Measurements from ENCODE around the gene SERPINB6.
"Not testable (repeated sequence)": the region's sequence is repeated elsewhere in the genome, so short reads cannot be mapped to it uniquely, and the experiment has no call there.

Gene SERPINB6

DNA sequence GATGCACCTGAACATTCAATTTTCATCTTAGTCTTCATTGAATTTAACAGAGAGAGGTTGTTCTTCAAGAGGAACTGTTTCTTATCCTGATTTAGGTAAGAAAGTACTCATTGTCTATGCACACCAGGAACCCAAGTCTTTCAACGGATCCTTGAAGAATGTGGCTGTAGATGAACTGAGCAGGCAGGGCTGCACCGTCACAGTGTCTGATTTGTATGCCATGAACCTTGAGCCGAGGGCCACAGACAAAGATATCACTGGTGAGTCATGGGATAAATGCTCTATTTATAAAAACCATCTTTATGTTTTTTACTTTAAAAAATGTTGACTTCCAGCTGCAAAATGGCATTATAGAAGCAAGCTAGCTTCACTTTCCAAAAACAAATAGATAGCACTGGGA, 38.6 kb upstream of the SERPINB6 start:
- DNase-seq: peak; percentile 63
- no peak overlapping the region for H3K27ac ChIP-seq
- no peak overlapping the region for H3K4me3 ChIP-seq (ENCODE audit: low read depth, low read length)
- TF ChIP-seq, protein P1, sequence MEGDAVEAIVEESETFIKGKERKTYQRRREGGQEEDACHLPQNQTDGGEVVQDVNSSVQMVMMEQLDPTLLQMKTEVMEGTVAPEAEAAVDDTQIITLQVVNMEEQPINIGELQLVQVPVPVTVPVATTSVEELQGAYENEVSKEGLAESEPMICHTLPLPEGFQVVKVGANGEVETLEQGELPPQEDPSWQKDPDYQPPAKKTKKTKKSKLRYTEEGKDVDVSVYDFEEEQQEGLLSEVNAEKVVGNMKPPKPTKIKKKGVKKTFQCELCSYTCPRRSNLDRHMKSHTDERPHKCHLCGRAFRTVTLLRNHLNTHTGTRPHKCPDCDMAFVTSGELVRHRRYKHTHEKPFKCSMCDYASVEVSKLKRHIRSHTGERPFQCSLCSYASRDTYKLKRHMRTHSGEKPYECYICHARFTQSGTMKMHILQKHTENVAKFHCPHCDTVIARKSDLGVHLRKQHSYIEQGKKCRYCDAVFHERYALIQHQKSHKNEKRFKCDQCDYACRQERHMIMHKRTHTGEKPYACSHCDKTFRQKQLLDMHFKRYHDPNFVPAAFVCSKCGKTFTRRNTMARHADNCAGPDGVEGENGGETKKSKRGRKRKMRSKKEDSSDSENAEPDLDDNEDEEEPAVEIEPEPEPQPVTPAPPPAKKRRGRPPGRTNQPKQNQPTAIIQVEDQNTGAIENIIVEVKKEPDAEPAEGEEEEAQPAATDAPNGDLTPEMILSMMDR (IDR thresholded peaks at IDR 0.05; ENCODE audit: low read depth, low read length, missing control alignments): no peak
- no peaks in the 10 kb centered on the region for H3K27me3 ChIP-seq (replicated peaks)
- in situ Hi-C loops (cut with HindIII; ENCODE audit: low pct_ligation_motif_present, low sequenced_read_pairs): no loop called here
- no peaks in the 10 kb centered on the region for H3K36me3 ChIP-seq (replicated peaks)

DNA sequence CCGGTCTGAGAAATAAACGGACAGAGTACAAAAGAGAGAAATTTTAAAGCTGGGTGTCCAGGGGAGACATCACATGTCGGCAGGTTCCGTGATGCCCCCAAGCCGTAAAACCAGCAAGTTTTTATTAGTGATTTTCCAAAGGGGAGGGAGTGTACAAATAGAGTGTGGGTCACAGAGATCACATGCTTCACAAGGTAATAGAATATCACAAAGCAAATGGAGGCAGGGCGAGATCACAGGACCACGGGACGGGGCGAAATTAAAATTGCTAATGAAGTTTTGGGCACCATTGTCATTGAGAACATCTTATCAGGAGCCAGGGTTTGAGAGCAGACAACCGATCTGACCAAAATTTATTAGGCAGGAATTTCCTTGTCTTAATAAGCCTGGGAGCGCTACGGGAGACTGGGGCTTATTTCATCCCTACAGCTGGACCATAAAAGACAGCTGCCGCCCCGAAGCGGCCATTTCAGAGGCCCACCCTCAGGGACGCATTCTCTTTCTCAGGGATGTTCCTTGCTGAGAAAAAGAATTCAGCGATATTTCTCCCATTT, 37.4 kb upstream of the SERPINB6 start:
- H3K36me3 ChIP-seq (replicated peaks); H3K27me3 ChIP-seq (replicated peaks); in situ Hi-C loops (cut with HindIII; ENCODE audit: low pct_ligation_motif_present, low sequenced_read_pairs); DNase-seq; H3K4me3 ChIP-seq (ENCODE audit: low read depth, low read length); H3K27ac ChIP-seq: not testable (repeated sequence)

DNA sequence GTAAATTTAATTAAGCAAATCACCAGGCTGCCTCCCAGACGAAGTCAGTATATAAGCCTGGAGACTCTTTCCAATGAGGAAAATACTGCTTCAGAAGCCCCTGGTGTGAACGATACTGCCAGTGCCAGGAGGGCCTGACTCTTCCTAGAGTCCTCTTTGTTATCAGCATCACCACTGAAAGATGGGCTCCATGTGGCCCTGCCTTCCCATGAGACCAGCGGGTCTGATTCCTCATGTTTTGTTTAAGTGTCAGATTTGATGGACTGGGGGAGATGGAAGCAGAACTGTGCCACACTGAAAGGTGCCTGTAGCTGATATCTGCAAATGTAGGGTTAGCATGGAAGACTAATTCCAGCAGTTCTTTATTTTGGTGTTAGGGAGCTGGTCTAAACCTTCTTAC, 36.2 kb upstream of the SERPINB6 start:
- Histone ChIP-seq H3K27ac (no peak overlapping the region), H3K27me3 (replicated peaks) (no peaks in the 10 kb centered on the region), H3K4me3 (ENCODE audit: low read depth, low read length) (no peak overlapping the region), H3K36me3 (replicated peaks) (peaks cover 3% of the 10 kb centered on the region)
- in situ Hi-C loops (cut with HindIII; ENCODE audit: low pct_ligation_motif_present, low sequenced_read_pairs): no loop called here
- no peak for DNase-seq
- TF ChIP-seq, protein P1 (IDR thresholded peaks at IDR 0.05; ENCODE audit: low read depth, low read length, missing control alignments): no peak

DNA sequence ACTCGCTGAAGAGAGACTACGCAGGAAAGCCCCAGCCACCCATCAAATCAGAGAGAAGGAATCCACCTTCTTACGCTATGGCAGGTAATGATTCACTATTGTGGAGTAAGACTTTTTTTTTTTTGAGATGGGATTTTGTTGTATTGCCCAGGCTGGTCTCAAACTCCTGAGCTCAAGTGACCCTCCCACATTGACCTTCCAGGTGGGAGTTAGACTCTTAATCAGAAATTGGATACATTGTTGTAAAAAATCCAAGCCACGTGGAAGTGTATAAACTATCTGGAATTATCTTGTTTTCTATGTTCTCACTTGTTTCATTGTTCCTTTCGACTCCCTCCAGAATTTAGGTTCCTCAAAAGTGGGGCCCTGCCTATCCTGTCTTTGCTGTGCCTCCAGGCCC, 35.1 kb upstream of the SERPINB6 start:
- Histone ChIP-seq H3K27ac (no peak overlapping the region), H3K36me3 (replicated peaks) (peaks cover 3% of the 10 kb centered on the region), H3K4me3 (ENCODE audit: low read depth, low read length) (no peak overlapping the region), H3K27me3 (replicated peaks) (no peaks in the 10 kb centered on the region)
- DNase-seq: no peak
- TF ChIP-seq, protein P1 (IDR thresholded peaks at IDR 0.05; ENCODE audit: low read depth, low read length, missing control alignments): no peak
- in situ Hi-C loops (cut with HindIII; ENCODE audit: low pct_ligation_motif_present, low sequenced_read_pairs): no loop called here

DNA sequence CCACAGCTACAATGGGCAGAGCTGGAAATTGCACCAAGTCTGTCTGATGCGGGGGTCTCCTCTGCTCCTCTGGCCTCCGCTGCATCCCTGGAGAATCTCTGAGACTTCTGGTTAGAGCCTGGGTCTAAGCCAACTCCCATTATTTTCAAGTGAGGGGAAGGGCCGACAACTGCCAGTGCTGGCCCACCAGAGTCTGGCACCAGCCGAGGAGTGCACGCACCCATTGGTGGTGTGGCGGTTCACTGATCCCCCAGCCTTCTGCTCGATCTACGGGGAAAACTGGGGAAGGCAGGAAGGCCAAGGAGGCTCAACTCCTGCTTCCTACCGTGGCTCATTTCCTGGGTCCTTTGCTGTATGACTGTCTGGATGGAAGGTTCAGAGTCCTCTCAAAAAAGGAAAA, 34.5 kb upstream of the SERPINB6 start:
- H3K27me3 ChIP-seq (replicated peaks): no peaks in the 10 kb centered on the region
- TF ChIP-seq, protein P1 (IDR thresholded peaks at IDR 0.05; ENCODE audit: low read depth, low read length, missing control alignments): no peak
- DNase-seq: no peak
- H3K27ac ChIP-seq: no peak overlapping the region
- peaks cover 3% of the 10 kb centered on the region for H3K36me3 ChIP-seq (replicated peaks)
- in situ Hi-C loops (cut with HindIII; ENCODE audit: low pct_ligation_motif_present, low sequenced_read_pairs): no loop called here
- no peak overlapping the region for H3K4me3 ChIP-seq (ENCODE audit: low read depth, low read length)

DNA sequence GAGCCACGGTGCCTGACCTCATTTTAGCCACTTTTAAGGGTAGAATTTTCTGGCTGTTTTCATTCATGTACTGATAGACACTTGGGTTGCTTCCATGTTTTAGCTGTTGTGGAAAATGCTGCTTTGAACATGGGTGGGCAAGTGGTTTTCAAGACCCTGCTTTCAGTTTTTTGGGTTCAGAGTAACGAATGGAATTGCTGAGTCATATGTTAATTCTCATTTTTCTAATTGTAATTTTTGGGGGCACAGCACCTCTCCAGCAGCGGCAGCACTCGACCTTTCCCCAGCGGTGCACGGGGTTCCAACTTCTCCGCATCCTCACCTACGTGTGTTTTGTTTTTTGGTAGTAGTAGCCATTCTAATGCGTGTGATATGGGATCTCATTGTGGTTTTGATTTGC, 33.7 kb upstream of the SERPINB6 start:
- no peak overlapping the region for H3K27ac ChIP-seq
- no peak for DNase-seq
- H3K36me3 ChIP-seq (replicated peaks): peaks cover 3% of the 10 kb centered on the region
- in situ Hi-C loops (cut with HindIII; ENCODE audit: low pct_ligation_motif_present, low sequenced_read_pairs): no loop called here
- TF ChIP-seq, protein P1 (IDR thresholded peaks at IDR 0.05; ENCODE audit: low read depth, low read length, missing control alignments): no peak
- H3K4me3 ChIP-seq (ENCODE audit: low read depth, low read length): no peak overlapping the region
- H3K27me3 ChIP-seq (replicated peaks): no peaks in the 10 kb centered on the region

DNA sequence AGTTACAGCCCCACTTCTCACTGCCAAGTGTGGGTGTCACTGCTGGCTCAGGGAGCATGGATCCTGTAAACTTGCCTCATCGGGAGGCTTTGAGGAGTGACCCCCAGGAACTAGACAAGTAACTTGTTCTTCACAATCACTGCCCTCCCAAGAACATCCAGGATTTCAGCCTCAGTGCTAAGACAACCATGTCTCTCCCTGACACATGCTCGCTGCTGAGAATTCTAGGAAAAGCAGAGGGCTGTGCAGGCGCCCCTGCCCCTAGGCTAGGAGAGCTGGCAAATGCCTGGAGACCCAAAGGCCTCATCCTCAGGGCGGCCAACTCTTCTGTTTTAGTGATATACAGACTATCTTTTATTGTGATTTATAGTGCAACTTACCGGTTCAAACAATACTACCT, 31.9 kb upstream of the SERPINB6 start:
- H3K4me3 ChIP-seq (ENCODE audit: low read depth, low read length); DNase-seq; H3K27ac ChIP-seq; H3K27me3 ChIP-seq (replicated peaks); in situ Hi-C loops (cut with HindIII; ENCODE audit: low pct_ligation_motif_present, low sequenced_read_pairs); H3K36me3 ChIP-seq (replicated peaks): not testable (repeated sequence)

All from brain microvascular endothelial cell (primary cell).